Glutamatergic neuron (in vitro differentiated cells): Measurements from ENCODE around the gene INF2. TPM values are rescaled to one million over a fixed set of nuclear protein-coding genes. Genes with fewer than 3 reads are reported as not detected.
A peak's percentile ranks its signal among the peaks of the same experiment; 100 is the strongest.
"Not testable (repeated sequence)": the region's sequence is repeated elsewhere in the genome, so short reads cannot be mapped to it uniquely, and the experiment has no call there.

Experiments
- DNase-seq: peaks from one replicate; pipeline ENCODE4 v3.0.0; 2022
- H3K27ac Mint-ChIP-seq: one replicate; pipeline ENCODE4 v1.8.0; 2020; ENCODE audit warnings: mild to moderate bottlenecking, mixed read lengths, inconsistent platforms; ENCODE audit not compliant: unreplicated experiment
- H3K27me3 Mint-ChIP-seq: one replicate; pipeline ENCODE4 v1.8.0; 2020; ENCODE audit warnings: mild to moderate bottlenecking, moderate library complexity, mixed read lengths, inconsistent platforms; ENCODE audit not compliant: unreplicated experiment
- H3K36me3 Mint-ChIP-seq: one replicate; pipeline ENCODE4 v1.8.0; 2020; ENCODE audit warnings: mild to moderate bottlenecking, mixed read lengths, inconsistent platforms; ENCODE audit not compliant: unreplicated experiment
- H3K4me1 Mint-ChIP-seq: one replicate; pipeline ENCODE4 v1.8.0; 2020; ENCODE audit warnings: mild to moderate bottlenecking, low read depth, mixed read lengths, inconsistent platforms; ENCODE audit not compliant: unreplicated experiment
- H3K4me3 Mint-ChIP-seq: one replicate; pipeline ENCODE4 v1.8.0; 2020; ENCODE audit warnings: mild to moderate bottlenecking, mixed read lengths, inconsistent platforms; ENCODE audit not compliant: unreplicated experiment
- H3K9me3 Mint-ChIP-seq: one replicate; pipeline ENCODE4 v1.8.0; 2020; ENCODE audit warnings: mild to moderate bottlenecking, moderate library complexity, mixed read lengths, inconsistent platforms; ENCODE audit not compliant: unreplicated experiment
- total RNA-seq: library from RNA; stranded (reverse); fragmentation: NEBNext Ultra II Directional; extraction: Animal tissue kit (Norgen Biotek cat#: 25700); gene quantifications from one replicate; pipeline ENCODE4 v1.2.1, GENCODE V29; 2021; ENCODE audit not compliant: unreplicated experiment
- TF ChIP-seq, protein P1 (sequence below): fragments of 200-600 bp; sonication (generic); IDR thresholded peaks from one replicate; pipeline ENCODE4 v1.5.0; 2021; ENCODE audit not compliant: partially characterized antibody, unreplicated experiment

The INF2 gene
- total RNA-seq, 1 donor from 2014 or later = 11.8 TPM

- peaks cover 7% of the 10 kb centered on the region for H3K27me3 Mint-ChIP-seq
- H3K27ac Mint-ChIP-seq = no peak overlapping the region
- no peak for DNase-seq
- no peak overlapping the region for H3K4me3 Mint-ChIP-seq
- peaks cover 10% of the 10 kb centered on the region for H3K36me3 Mint-ChIP-seq
- peaks cover 13% of the 10 kb centered on the region for H3K4me1 Mint-ChIP-seq
- H3K9me3 Mint-ChIP-seq = peaks cover 11% of the 10 kb centered on the region
- TF ChIP-seq, protein P1, sequence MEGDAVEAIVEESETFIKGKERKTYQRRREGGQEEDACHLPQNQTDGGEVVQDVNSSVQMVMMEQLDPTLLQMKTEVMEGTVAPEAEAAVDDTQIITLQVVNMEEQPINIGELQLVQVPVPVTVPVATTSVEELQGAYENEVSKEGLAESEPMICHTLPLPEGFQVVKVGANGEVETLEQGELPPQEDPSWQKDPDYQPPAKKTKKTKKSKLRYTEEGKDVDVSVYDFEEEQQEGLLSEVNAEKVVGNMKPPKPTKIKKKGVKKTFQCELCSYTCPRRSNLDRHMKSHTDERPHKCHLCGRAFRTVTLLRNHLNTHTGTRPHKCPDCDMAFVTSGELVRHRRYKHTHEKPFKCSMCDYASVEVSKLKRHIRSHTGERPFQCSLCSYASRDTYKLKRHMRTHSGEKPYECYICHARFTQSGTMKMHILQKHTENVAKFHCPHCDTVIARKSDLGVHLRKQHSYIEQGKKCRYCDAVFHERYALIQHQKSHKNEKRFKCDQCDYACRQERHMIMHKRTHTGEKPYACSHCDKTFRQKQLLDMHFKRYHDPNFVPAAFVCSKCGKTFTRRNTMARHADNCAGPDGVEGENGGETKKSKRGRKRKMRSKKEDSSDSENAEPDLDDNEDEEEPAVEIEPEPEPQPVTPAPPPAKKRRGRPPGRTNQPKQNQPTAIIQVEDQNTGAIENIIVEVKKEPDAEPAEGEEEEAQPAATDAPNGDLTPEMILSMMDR = no peak
These were observed 28.3 kb upstream of the INF2 start for GRCh38 chr14:104661086-104661485.

GRCh38 chr14:104661528-104662157, 27.8 kb upstream of the INF2 start:
- H3K27ac Mint-ChIP-seq, DNase-seq, H3K27me3 Mint-ChIP-seq, H3K36me3 Mint-ChIP-seq, H3K4me1 Mint-ChIP-seq, H3K4me3 Mint-ChIP-seq: not testable (repeated sequence)
- peaks cover 11% of the 10 kb centered on the region for H3K9me3 Mint-ChIP-seq

DNA sequence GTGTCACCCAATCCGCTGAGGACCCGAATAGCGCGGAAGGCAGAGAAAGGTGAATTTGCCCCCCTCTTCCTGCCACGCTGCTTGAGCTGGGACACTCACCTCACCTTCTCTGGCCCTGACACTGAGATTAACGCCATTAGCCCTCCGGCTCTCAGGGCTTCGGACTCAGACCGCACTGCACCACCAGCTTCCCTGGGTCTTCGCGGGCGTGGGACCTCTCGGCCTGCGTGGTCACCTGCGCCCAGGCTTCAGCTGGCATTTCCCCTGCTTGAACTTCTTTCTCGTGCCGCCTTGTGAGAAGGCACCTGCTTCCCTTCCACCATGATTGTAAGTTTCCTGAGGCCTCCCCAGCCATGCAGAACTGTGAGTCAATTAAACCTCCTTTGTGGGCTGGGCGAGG, 26.9 kb upstream of the INF2 start:
- not testable (repeated sequence) for H3K9me3 Mint-ChIP-seq, H3K36me3 Mint-ChIP-seq, H3K27ac Mint-ChIP-seq, H3K27me3 Mint-ChIP-seq, DNase-seq, H3K4me1 Mint-ChIP-seq, H3K4me3 Mint-ChIP-seq

- no peak overlapping the region for H3K27ac Mint-ChIP-seq
- H3K27me3 Mint-ChIP-seq = peaks cover 7% of the 10 kb centered on the region
These were observed 25.3 kb upstream of the INF2 start for GRCh38 chr14:104664107-104664506.

GRCh38 chr14:104664588-104664987, 24.8 kb upstream of the INF2 start:
- Mint-ChIP-seq H3K4me1 (peaks cover 6% of the 10 kb centered on the region), H3K27ac (no peak overlapping the region), H3K9me3 (peaks cover 4% of the 10 kb centered on the region), H3K36me3 (peaks cover 10% of the 10 kb centered on the region), H3K4me3 (no peak overlapping the region), H3K27me3 (peaks cover 7% of the 10 kb centered on the region)
- TF ChIP-seq, protein P1 = no peak
- no peak for DNase-seq

More at GRCh38 chr14:104664107-104664506, 25.3 kb upstream of the INF2 start:
- DNase-seq = no peak
- no peak overlapping the region for H3K4me3 Mint-ChIP-seq
- H3K36me3 Mint-ChIP-seq = peaks cover 10% of the 10 kb centered on the region
- peaks cover 4% of the 10 kb centered on the region for H3K9me3 Mint-ChIP-seq
- TF ChIP-seq, protein P1 = no peak
- peaks cover 6% of the 10 kb centered on the region for H3K4me1 Mint-ChIP-seq

- peaks cover 6% of the 10 kb centered on the region for H3K4me1 Mint-ChIP-seq
- peaks cover 4% of the 10 kb centered on the region for H3K9me3 Mint-ChIP-seq
- peaks cover 7% of the 10 kb centered on the region for H3K27me3 Mint-ChIP-seq
- no peak overlapping the region for H3K4me3 Mint-ChIP-seq
- no peak for DNase-seq
- peaks cover 10% of the 10 kb centered on the region for H3K36me3 Mint-ChIP-seq
- TF ChIP-seq, protein P1 = no peak
- peak overlapping the region; percentile 24 for H3K27ac Mint-ChIP-seq
These were observed 24.2 kb upstream of the INF2 start for GRCh38 chr14:104665114-104665656.
